HEK293 (cell line): ENCODE measurements around the gene NANOS2.

Experiments
- ZNF146 ChIP-seq: fragments of 450-650 bp; formaldehyde crosslinking; IDR thresholded peaks from 2 replicates; pipeline ENCODE4 v1.5.1; 2016; ENCODE audit warnings: missing biosample characterization, missing genetic modification characterization
- ZNF473 ChIP-seq: fragments of 450-650 bp; formaldehyde crosslinking; IDR thresholded peaks from 2 replicates; pipeline ENCODE4 v1.5.1; 2017; ENCODE audit warnings: missing biosample characterization, missing genetic modification characterization

DNA sequence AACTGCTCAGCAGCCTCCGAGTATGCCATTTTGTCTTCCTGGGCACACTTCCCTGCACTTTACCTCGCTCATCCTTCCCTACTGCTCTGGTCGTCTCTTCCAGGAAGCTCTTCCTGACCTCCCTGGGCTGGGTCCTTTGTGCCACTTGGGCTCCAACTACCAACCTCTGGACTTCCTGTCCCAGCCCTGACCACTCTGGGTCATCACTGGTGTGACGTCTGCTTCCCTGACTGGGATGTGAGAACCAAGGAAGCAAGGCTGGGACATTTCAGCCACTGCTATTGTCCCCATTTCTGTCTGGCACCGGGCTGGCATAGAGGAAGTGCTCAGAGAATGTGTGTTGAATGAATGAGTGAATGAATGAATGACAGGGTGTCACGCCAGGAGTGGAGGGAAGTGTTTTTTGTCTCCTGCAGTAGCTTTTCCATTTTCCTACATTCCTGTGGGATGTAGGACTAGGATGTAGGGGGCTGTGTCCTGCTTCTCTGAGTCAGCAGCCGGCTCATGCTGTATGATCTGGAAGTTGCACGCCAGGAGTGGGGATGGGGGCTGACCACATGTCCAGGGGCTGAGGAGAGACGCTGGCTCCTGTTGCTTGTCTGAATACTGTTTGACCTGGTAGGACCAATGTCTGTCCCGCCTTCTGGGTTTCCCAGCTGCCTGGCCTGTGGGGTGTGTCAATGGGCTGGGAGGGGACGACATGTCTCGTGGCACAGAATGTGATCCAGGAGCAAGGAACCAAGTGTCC lies 44.4 kb upstream of the NANOS2 start:
- TF ChIP-seq ZNF146 (no peak), ZNF473 (no peak)
